NCI-H69 (cell line): ENCODE results near the gene FRRS1L.
A peak's percentile ranks its signal among the peaks of the same experiment; 100 is the strongest.

ENCODE experiments used
- DNase-seq: peaks from one replicate; lab custom pipeline; 2025; lab: John Stamatoyannopoulos, UW

The FRRS1L gene

DNA sequence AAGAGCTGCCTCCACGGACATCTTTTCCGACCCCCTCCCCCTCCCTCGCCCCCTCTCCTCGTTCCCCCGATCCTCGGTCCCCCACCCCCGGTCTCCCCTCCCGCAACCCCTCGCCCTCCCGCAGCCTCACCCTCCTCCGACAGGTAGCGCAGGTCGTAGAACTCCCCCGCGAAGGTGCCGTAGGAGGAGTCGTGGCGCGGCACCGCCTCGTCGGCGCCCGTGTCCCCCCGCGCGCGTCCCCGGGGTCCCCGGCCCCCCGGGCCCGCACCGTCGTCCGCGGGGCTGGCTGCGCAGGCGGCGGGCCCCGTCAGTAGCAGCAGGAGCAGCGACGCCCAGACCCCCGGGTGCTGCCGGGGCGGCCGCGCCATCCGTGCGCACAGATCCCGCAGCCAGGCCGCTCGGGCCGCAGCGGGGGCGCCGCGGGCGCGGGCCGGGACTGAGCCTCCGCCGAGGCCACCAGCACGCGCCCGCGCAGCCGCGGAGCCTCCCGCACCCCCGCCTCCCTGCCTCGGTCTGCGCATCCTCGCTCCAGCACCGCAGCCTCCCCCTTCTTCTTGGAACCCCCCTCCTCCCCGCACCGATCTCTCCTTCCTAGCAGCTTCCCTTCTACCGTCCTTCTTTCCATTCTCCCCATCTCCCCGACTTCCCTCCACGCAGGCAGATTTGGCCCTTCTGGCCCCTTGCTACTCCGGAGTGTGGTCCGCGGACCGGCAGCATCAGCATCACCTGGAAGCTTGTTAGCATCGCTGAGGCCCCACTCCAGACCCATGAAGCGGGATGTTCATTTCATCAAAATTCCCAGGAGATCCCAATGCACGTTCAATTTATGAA is at the start of gene FRRS1L:
TSS of gene FRRS1L (minus strand) at position 479 of the 831 bp plus-strand sequence. CDS start at position 368, 111 bp downstream.
- peak; percentile 82 for DNase-seq

DNA sequence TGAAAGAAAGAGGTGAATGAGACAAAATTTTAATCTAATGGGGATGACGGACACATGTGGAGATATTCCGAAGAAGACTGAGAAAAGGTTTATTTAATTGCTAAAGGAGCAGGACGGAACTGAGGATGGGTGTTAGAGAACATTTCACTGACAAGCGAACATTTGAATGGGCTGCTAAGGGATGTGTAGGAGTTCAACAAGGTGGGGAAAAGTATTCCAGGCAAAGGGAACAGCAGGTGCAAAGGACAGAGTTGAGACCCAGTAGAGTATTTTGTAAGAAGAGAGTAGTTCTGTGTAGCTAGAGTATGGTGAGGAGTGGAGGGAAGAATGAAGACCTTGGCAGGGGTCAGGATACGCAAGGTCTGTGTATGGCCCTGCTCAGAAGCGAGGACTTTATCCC is 47.4 kb upstream of the FRRS1L start:
- no peak for DNase-seq

GRCh38 chr9:109213285-109214121 is 46.5 kb upstream of the FRRS1L start:
- DNase-seq: peak; percentile 78

- DNase-seq: no peak
These were observed 45.7 kb upstream of the FRRS1L start for GRCh38 chr9:109212768-109213167.

DNA sequence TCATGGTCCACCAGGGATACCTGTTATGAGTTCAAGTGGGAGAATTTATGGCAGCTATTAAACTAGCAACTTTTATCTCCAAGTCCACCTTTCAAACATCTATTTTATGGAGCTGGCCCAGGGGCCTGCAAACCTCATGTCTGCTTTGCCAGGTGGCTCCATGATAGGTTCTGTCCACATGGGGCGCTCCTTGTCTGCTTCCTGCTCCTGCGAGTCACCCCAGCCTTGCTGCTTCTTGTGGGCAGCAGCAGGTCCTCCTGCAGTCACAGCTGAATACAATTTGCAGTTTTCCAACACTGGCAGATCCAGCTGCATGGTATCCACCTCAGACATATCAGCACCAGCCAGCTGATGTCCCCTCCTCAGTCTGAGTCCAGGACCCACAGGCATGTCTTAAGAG is 39.6 kb upstream of the FRRS1L start:
- peak; percentile 16 for DNase-seq

- peak; percentile 25 for DNase-seq
These were observed 38.5 kb upstream of the FRRS1L start for GRCh38 chr9:109205526-109205925.

- DNase-seq: no peak
These were observed 36.8 kb upstream of the FRRS1L start for GRCh38 chr9:109203761-109204360.

GRCh38 chr9:109199676-109200075 is 32.6 kb upstream of the FRRS1L start:
- DNase-seq: no peak

DNA sequence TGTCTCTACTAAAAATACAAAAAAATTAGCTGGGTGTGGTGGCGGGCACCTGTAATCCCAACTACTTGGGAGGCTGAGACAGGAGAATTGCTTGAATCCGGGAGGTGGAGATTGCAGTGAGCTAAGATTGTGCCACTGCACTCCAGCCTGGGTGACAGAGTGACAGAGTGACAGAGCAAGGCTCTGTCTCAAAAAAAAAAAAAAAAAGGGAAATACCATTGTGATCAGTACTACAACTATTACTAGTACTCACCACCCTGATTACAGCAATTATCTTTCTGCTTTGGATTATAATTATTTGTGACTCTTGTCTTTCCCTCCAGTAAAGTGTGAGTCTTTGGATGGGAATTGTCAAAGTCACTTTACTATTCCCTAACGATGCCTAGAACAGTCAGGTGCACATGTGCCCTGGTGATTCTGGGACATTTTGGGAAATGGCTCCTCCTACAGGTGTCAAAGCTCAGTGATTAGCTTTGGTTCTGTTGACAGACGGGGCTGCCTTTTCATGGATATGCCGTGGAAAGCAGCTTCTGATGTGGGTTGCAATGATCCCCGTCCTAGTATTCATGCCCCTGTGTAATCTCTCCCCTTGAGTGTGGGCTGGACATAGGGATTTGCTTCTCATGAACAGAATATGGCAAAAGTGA is 31.8 kb upstream of the FRRS1L start:
- peak; percentile 53 for DNase-seq

DNA sequence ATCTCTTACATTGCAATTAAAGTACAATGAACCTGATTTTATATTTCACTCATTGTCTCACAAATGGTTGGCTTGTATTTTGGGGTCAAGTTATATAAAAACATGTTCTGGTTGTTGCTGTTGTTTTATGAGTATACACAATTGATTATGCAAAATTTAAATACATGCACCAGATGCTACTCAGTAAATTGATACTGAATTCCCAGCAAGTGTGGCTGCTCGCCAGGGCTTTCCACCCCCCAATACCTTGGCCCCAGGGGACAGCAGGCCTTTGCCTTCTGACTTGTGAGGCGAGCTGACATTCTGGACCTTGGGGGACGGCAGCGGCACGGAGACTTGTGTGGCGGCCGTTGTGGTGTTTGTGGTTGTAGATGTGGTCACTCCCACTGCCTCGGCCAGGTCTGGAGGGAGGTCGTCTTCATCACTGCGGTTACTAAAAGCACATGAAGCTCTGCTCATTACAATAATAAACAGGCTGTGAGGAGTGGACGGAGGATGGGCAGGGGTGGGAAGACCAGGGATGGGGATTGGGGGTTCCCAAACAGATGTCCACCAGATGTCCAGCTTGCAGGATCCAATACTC is 27.0 kb upstream of the FRRS1L start:
- peak; percentile 81 for DNase-seq

DNA sequence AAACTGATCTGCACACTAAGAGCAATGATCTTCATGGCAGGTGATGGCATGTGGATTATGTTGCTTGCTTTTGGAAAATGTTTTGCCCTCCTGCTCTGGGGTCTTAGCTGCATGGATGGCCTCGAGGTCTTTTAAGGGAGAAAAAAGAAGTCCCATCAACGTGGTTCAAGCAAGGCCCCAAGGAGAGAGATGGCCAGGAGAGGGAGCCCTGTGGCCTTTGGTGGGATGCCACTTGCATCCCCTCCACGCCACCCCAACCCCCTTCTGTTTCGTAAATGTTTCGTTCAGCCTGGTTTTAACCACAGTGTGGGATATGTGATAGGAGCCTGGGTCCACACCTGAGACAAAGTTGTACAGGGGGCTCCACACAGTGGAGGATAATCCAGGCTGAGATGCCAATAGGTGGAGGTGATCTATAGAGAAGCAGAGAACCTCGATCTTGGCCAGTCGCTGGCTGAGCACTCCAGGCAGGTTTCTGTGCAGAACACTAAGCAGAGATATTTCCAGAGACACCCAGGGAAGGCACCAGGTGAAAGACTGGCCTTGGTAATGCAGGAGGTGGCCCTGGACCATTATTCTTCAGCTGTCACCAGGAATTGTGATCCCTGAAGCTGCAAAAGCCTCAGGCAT is 25.8 kb upstream of the FRRS1L start:
- DNase-seq: peak; percentile 67

DNA sequence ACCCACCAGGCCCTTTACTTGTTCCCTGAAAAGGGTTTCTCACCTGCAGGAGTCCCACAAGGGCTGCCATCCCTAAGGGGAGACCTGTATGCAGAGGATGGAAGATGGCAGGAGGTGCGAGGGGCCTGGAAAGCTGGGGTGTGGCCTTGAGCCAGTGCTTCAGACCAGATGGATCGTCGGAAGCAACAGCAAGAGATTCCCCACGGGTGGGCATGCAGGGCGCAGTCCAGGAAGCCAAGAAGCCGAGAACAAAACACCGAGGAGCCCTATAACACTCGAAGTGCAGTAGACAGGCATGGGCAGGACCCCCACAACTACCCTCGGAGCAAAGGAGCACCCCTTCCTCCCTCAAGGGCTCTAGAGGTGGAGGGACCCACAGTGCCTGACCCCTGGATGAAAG is 24.7 kb upstream of the FRRS1L start:
- DNase-seq: no peak

GRCh38 chr9:109190151-109190550 is 23.1 kb upstream of the FRRS1L start:
- no peak for DNase-seq

- DNase-seq: peak; percentile 80
These were observed 19.9 kb upstream of the FRRS1L start for GRCh38 chr9:109186857-109187520.

GRCh38 chr9:109182940-109183798 is 16.1 kb upstream of the FRRS1L start:
- DNase-seq: peak; percentile 86

DNA sequence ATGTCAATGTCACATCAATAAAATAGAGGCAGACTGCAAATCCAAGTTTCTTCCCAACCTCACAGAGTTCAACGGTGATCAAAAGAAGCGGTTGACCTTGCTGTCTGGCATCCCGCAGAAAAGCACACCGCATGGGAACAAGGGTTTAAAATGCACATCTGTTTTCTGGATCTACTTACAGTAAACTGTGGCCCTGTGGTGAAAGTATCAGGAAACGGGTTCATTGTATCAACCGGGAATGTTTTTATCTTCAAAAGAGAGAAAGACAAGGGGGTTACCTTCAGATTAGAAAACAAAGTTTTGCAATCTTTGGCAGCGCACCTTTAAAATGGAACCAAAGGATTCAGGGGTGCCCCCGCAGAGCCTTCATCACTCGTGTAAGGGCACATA is 15.5 kb upstream of the FRRS1L start:
- DNase-seq: peak; percentile 32

DNA sequence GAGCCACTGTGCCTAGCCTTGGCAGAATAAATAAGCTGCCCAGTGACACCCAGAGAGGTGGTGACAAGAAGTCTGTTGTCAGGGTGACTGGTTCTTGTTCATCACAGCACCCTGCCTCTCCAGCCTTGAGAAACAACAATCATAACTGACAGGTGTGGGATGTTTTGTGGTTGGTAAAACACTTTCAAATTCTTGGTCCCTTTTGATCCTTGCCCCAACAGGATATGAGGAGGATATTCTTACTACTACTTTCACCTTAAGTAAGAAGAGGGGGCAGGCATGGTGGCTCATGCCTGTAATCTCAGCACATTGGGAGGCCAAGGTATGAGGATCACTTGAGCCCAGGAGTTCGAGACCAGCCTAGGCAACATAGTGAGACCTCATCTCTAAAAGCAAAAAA is 14.2 kb upstream of the FRRS1L start:
- DNase-seq: no peak

GRCh38 chr9:109179801-109180523 is 12.9 kb upstream of the FRRS1L start:
- DNase-seq: peak; percentile 23

DNA sequence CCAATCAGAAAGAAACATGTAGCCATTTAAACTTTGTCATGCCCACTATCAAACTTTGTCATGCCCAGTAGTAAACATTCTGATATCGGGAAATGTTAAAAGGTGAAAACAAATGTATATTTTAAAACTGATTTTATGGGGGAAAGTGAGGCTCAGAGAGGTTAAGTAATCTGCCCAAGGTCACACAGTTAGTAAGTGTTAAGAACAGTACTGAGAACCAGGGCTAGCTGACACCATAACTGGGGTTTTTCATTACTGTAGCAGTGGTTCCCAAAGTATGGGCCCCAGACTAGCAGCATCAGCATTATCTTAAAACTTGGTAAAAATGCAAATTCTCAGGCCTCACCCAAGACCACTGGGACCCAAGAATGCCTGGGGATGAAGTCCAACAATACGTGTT is 9.9 kb upstream of the FRRS1L start:
- no peak for DNase-seq
